Spleen (tissue), 11 donors: ENCODE measurements around the gene DVL1. TPM values are rescaled to one million over a fixed set of nuclear protein-coding genes. Genes with fewer than 3 reads are reported as not detected.
"Not testable (repeated sequence)": the region's sequence is repeated elsewhere in the genome, so short reads cannot be mapped to it uniquely, and the experiment has no call there.

Experiments used
- DNase-seq: peaks from one replicate; pipeline ENCODE4 v3.0.0-alpha.2; 2020
- H3K27ac ChIP-seq, 8 donors: fragments of 200-600 bp; sonication (generic) in 7 of 8; 1 replicate in 4 of 8; 2 replicates in 4 of 8; pipeline versions ENCODE4 v1.5.0 to v1.8.0; 2016 to 2021; ENCODE audit warnings: inconsistent platforms in 4 of 8, mild to moderate bottlenecking in 4 of 8, moderate library complexity in 1 of 8
- H3K27me3 ChIP-seq, 7 donors: fragments of 200-600 bp; sonication (generic) in 6 of 7; replicated peaks in 1 of 7; 1 replicate in 4 of 7; 2 replicates in 3 of 7; pipeline versions ENCODE4 v1.5.0 to v1.8.0; 2016 to 2021; ENCODE audit warnings: inconsistent platforms in 3 of 7, mild to moderate bottlenecking in 1 of 7
- H3K36me3 ChIP-seq, 6 donors: fragments of 200-600 bp; sonication (generic) in 5 of 6; 1 replicate in 4 of 6; 2 replicates in 2 of 6; pipeline versions ENCODE4 v1.5.0 to v1.8.0; 2016 to 2021; ENCODE audit warnings: inconsistent platforms in 2 of 6
- H3K4me1 ChIP-seq, 6 donors: fragments of 200-600 bp; sonication (generic) in 5 of 6; 1 replicate in 3 of 6; 2 replicates in 3 of 6; pipeline versions ENCODE4 v1.5.0 to v1.8.0; 2016 to 2021; ENCODE audit warnings: inconsistent platforms in 3 of 6
- H3K4me3 ChIP-seq, 8 donors: fragments of 200-600 bp; sonication (generic) in 7 of 8; 1 replicate in 4 of 8; 2 replicates in 4 of 8; pipeline versions ENCODE4 v1.5.0 to v1.8.0; 2016 to 2021; ENCODE audit warnings: inconsistent platforms in 4 of 8, mild to moderate bottlenecking in 4 of 8, moderate library complexity in 2 of 8
- H3K9me3 ChIP-seq, 8 donors: fragments of 200-600 bp; sonication (generic) in 7 of 8; 1 replicate in 4 of 8; 2 replicates in 4 of 8; pipeline versions ENCODE4 v1.5.0 to v1.8.0; 2016 to 2021; ENCODE audit warnings: inconsistent platforms in 4 of 8
- POLR2A ChIP-seq, 3 donors: fragments of 450-650 bp; IDR thresholded peaks; one replicate each; pipeline ENCODE4 v1.5.1; 2017; ENCODE audit warnings: antibody characterized with exemption in 3 of 3, mild to moderate bottlenecking in 1 of 3
- POLR2AphosphoS5 ChIP-seq, 3 donors: sonication (generic); formaldehyde crosslinking; IDR thresholded peaks; one replicate each; pipeline ENCODE4 v1.5.1; 2017; ENCODE audit warnings: antibody characterized with exemption in 3 of 3
- WGBS, 5 donors: extraction: QIAGEN DNeasy Blood & Tissue Kit in 3 of 5; methylation state at CpG; one replicate each; pipeline versions ENCODE4 v1.1.5 to v1.1.7; 2013 to 2018; 5-methylcytosine and 5-hydroxymethylcytosine counted together
- intact Hi-C: fragments of 100-400 bp; cut with DNase I; formaldehyde crosslinking; loops from one replicate; pipeline ENCODE4 v1.15.0; 2023; ENCODE audit warnings: low total_unique reads
- polyA plus RNA-seq, 3 donors: library from polyadenylated mRNA; stranded (reverse); fragments of 200-250 nt; gene quantifications; one replicate each; pipeline ENCODE4 v1.2.1, GENCODE V29; 2013
- total RNA-seq, 7 donors: library from RNA; depleted of rRNA in 3 of 7; stranded (reverse); fragments of >200 nt in 3 of 7; fragmentation: NEBNext Ultra II Directional in 4 of 7; extraction: Animal tissue kit (Norgen Biotek cat#: 25700) in 4 of 7; gene quantifications; one replicate each; pipeline versions ENCODE4 v1.1.0 to v1.2.1, GENCODE V29; 2016 to 2021
- TF ChIP-seq, protein P1 (sequence below), 11 experiments: fragments of 200-600 bp in 7 of 11; fragments of 450-650 bp in 4 of 11; sonication (generic) in 4 of 11; IDR thresholded peaks in 8 of 11; conservative IDR thresholded peaks in 3 of 11; 1 replicate in 7 of 11; 2 replicates in 4 of 11; pipeline versions ENCODE4 v1.4.0 to v1.8.0; 2016 to 2021; ENCODE audit warnings: antibody characterized with exemption in 11 of 11, inconsistent platforms in 4 of 11, mild to moderate bottlenecking in 1 of 11
- donor health status: healthy with polysubstance abuse.
- donor health status: DM: no; HTN: no; CAD: no; lungs with moderate emphysema.
- donor health status: DM: no; HTN: no; CAD: no.
- donor health status: Bipolar disorder and iron deficiency.
- donor health status: healthy.
- donor health status: DM: no; HTN: no; CAD: no.
- donor health status: DM: yes; HTN: yes; CAD: no.

The DVL1 gene
- total and polyA plus RNA-seq, 10 donors: 18.1 to 59.1 (median 39.2) TPM

DNA sequence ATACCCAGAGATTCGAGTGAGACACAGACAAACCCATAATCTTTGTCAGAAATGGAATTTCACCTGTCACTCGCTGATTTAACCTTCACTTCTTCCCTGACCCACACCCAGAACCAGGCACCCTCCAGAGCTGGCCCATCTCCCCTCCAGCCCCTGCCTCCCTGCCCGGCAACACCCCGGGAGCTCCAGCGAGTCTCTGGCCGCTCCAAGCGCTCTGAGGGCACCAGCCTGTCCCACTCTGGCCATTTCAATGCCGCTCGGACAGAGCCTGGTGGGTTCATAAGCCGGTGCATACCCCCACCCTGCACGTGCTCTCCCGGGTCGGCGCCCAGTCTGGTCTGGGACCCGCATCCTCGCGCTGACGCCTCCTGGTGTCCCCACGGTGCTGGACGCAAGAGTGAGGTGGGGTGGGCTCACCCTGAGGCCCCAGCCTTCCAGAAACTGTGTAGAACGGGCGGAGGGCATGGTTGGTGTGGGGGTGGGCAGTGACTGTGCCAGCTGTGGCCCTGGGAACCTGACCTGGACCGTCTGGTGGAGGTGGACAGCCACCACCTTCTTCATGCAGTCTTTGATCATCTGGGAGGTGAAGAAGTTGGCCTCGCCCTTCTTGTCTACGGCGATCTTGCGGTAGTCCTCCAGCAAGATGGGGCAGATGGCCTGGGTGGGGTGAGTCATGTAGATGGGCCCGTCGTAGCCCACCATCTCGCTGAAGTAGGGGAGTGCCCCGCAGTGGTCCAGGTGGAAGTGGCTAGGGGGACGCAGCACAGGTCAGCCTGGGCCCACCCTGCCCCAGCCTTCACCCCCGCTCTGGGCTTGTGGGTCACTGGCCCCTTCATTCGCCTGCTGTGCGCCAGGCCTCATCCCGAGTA is 30.2 kb downstream of the DVL1 start:
- no peak for DNase-seq
- Histone ChIP-seq H3K27ac (peak overlapping the region in 1 of 8 donors; percentile 13), H3K27me3 (no peaks in the 10 kb centered on the region), H3K4me3 (no peak overlapping the region), H3K9me3 (no peaks in the 10 kb centered on the region), H3K36me3 (peaks cover 0 to 85% (median 47%) of the 10 kb centered on the region in 6 donors), H3K4me1 (peaks cover 6 to 55% (median 31%) of the 10 kb centered on the region in 6 donors)
- intact Hi-C loops: no loop called here
- TF ChIP-seq, protein P1, sequence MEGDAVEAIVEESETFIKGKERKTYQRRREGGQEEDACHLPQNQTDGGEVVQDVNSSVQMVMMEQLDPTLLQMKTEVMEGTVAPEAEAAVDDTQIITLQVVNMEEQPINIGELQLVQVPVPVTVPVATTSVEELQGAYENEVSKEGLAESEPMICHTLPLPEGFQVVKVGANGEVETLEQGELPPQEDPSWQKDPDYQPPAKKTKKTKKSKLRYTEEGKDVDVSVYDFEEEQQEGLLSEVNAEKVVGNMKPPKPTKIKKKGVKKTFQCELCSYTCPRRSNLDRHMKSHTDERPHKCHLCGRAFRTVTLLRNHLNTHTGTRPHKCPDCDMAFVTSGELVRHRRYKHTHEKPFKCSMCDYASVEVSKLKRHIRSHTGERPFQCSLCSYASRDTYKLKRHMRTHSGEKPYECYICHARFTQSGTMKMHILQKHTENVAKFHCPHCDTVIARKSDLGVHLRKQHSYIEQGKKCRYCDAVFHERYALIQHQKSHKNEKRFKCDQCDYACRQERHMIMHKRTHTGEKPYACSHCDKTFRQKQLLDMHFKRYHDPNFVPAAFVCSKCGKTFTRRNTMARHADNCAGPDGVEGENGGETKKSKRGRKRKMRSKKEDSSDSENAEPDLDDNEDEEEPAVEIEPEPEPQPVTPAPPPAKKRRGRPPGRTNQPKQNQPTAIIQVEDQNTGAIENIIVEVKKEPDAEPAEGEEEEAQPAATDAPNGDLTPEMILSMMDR (IDR thresholded peaks at IDR 0.05 in 8 of 11, conservative IDR thresholded peaks at IDR 0.05 in 3 of 11): no peak
- no peak for TF ChIP-seq POLR2A (IDR thresholded peaks at IDR 0.05)
- peak in 2 of 3 donors; percentile 5 to 44 for TF ChIP-seq POLR2AphosphoS5 (IDR thresholded peaks at IDR 0.05)
- 88 to 94% (median 92%) methylated on average over 31 to 36 of the region's 36 CpGs for WGBS, 5 donors

DNA sequence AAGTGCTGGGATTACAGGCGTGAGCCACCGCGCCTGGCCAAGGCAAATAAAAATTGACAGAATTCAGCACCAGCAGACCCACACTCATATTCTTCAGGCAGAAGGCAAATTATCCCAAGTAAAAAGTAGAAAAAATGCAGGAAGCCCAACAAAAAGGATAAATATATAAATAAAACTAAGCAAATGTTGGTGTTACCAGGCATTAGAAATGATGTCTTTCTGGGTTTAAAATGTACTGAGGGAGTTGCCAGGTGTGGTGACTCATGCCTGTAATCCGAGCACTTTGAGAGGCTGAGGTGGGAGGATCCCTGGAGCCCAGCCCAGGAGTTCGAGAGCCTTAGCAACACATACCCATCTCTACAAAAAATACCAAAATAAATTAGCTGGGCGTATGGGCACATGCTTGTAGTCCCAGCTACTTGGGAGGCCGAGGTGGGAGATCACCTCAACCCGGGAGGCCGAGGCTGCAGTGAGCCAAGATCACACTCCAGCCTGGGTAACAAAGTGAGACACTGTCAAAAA is 31.0 kb downstream of the DVL1 start:
- no peak for TF ChIP-seq POLR2AphosphoS5 (IDR thresholded peaks at IDR 0.05)
- TF ChIP-seq, protein P1 (IDR thresholded peaks at IDR 0.05 in 8 of 11, conservative IDR thresholded peaks at IDR 0.05 in 3 of 11): no peak
- no peak for TF ChIP-seq POLR2A (IDR thresholded peaks at IDR 0.05)
- peaks cover 2 to 49% (median 26%) of the 10 kb centered on the region in 6 donors for H3K4me1 ChIP-seq
- intact Hi-C loops: no loop called here
- H3K9me3 ChIP-seq: no peaks in the 10 kb centered on the region
- peak overlapping the region in 2 of 8 donors; percentile 13 for H3K27ac ChIP-seq
- WGBS, 5 donors: 75 to 93% (median 89%) methylated on average over 9 of the region's 9 CpGs
- peaks cover 0 to 93% (median 55%) of the 10 kb centered on the region in 6 donors for H3K36me3 ChIP-seq
- H3K27me3 ChIP-seq: no peaks in the 10 kb centered on the region
- H3K4me3 ChIP-seq: no peak overlapping the region
- no peak for DNase-seq

DNA sequence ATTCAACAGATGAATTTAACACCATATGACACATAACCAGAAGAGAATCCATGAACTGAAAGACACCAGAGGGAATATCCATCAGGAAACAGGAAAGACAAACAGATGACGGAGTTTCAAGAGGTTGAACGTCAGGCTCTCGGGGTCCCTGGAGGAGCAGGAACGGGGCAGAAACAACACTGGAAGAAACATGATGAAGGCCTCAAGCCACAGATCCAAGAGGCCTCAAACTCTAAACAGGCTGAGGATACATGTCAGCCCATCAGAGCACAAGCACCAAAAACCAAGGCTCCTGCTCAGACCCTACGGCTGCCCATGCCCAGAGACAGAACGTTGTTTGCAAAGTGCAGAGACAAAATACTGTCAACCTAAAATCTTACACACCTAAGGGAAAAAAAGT is 31.8 kb downstream of the DVL1 start:
- no peak overlapping the region for H3K27ac ChIP-seq
- TF ChIP-seq, protein P1 (IDR thresholded peaks at IDR 0.05 in 8 of 11, conservative IDR thresholded peaks at IDR 0.05 in 3 of 11): no peak
- TF ChIP-seq POLR2A (IDR thresholded peaks at IDR 0.05): no peak
- TF ChIP-seq POLR2AphosphoS5 (IDR thresholded peaks at IDR 0.05): no peak
- no peaks in the 10 kb centered on the region for H3K27me3 ChIP-seq
- H3K4me3 ChIP-seq: no peak overlapping the region
- WGBS, 5 donors: 87 to 92% (median 90%) methylated on average over 6 of the region's 6 CpGs
- DNase-seq: no peak
- intact Hi-C loops: no loop called here
- peaks cover 0 to 42% (median 19%) of the 10 kb centered on the region in 6 donors for H3K4me1 ChIP-seq
- H3K36me3 ChIP-seq: peaks cover 0 to 95% (median 63%) of the 10 kb centered on the region in 6 donors
- no peaks in the 10 kb centered on the region for H3K9me3 ChIP-seq

- H3K4me3 ChIP-seq, H3K27ac ChIP-seq, H3K27me3 ChIP-seq, DNase-seq, intact Hi-C loops, H3K9me3 ChIP-seq: not testable (repeated sequence)
- Histone ChIP-seq H3K36me3 (peaks cover 0 to 97% (median 75%) of the 10 kb centered on the region in 6 donors), H3K4me1 (peaks cover 0 to 30% (median 8%) of the 10 kb centered on the region in 6 donors)
- 91 to 94% (median 92%) methylated on average over 8 of the region's 8 CpGs for WGBS, 5 donors
Measured at GRCh38 chr1:1316199-1316598, 33.0 kb downstream of the DVL1 start.
